Neural progenitor cell (in vitro differentiated cells): ENCODE data around the gene CTTN. TPM values are rescaled to one million over a fixed set of nuclear protein-coding genes. Genes with fewer than 3 reads are reported as not detected.
A peak's percentile ranks its signal among the peaks of the same experiment; 100 is the strongest.

ENCODE experiments used
- DNase-seq: peaks from one replicate; pipeline ENCODE4 v3.0.0-alpha.2; 2016; ENCODE audit warnings: low spot score
- H2AFZ ChIP-seq: fragments of 200-600 bp; sonication (generic); replicated peaks from 2 replicates; pipeline ENCODE4 v1.6.1; 2016; ENCODE audit warnings: antibody characterized with exemption
- H3F3A ChIP-seq: fragments of 200-600 bp; sonication (generic); 2 replicates; pipeline ENCODE4 v1.6.1; 2016; ENCODE audit warnings: antibody characterized with exemption, low read depth
- H3K27ac ChIP-seq: fragments of 200-600 bp; sonication (generic); 2 replicates; pipeline ENCODE4 v1.5.1; 2016; ENCODE audit warnings: mild to moderate bottlenecking
- H3K27me3 ChIP-seq: fragments of 200-600 bp; sonication (generic); 2 replicates; pipeline ENCODE4 v1.6.1; 2016; ENCODE audit warnings: mild to moderate bottlenecking, moderate library complexity
- H3K36me3 ChIP-seq: fragments of 200-600 bp; sonication (generic); 2 replicates; pipeline ENCODE4 v1.5.1; 2016
- H3K4me1 ChIP-seq: fragments of 200-600 bp; sonication (generic); 2 replicates; pipeline ENCODE4 v1.6.1; 2016; ENCODE audit warnings: mixed run types
- H3K4me2 ChIP-seq: fragments of 200-600 bp; sonication (generic); 2 replicates; pipeline ENCODE4 v1.6.1; 2016
- H3K4me3 ChIP-seq: fragments of 200-600 bp; sonication (generic); 2 replicates; pipeline ENCODE4 v1.5.1; 2016
- H3K79me2 ChIP-seq: fragments of 200-600 bp; sonication (generic); 2 replicates; pipeline ENCODE4 v1.6.1; 2016; ENCODE audit warnings: low read depth
- H3K9ac ChIP-seq: fragments of 200-600 bp; sonication (generic); 2 replicates; pipeline ENCODE4 v1.6.1; 2016
- H3K9me3 ChIP-seq: fragments of 200-600 bp; sonication (generic); 2 replicates; pipeline ENCODE4 v1.5.1; 2016; ENCODE audit warnings: low read depth
- H4K20me1 ChIP-seq: fragments of 200-600 bp; sonication (generic); 2 replicates; pipeline ENCODE4 v1.6.1; 2016; ENCODE audit warnings: low read depth
- H3K27ac Mint-ChIP-seq: 3 replicates; pipeline ENCODE4 v1.8.0; 2021; ENCODE audit warnings: mixed read lengths
- H3K27me3 Mint-ChIP-seq: 2 replicates; pipeline ENCODE4 v1.8.0; 2022; ENCODE audit warnings: low read depth, mild to moderate bottlenecking, inconsistent platforms, moderate library complexity, mixed read lengths; ENCODE audit not compliant: insufficient read depth
- H3K36me3 Mint-ChIP-seq: 3 replicates; pipeline ENCODE4 v1.8.0; 2021; ENCODE audit warnings: mixed read lengths
- H3K4me1 Mint-ChIP-seq: 3 replicates; pipeline ENCODE4 v1.8.0; 2021; ENCODE audit warnings: mixed read lengths
- H3K4me3 Mint-ChIP-seq: 3 replicates; pipeline ENCODE4 v1.8.0; 2021; ENCODE audit warnings: mild to moderate bottlenecking, moderate library complexity, mixed read lengths
- H3K9me3 Mint-ChIP-seq: 3 replicates; pipeline ENCODE4 v1.8.0; 2020; ENCODE audit warnings: mixed read lengths
- EZH2 ChIP-seq: fragments of 200-600 bp; sonication (generic); IDR thresholded peaks from 2 replicates; pipeline ENCODE4 v1.6.1; 2017; ENCODE audit warnings: antibody characterized with exemption, mild to moderate bottlenecking, moderate library complexity
- EZH2phosphoT487 ChIP-seq: fragments of 200-600 bp; sonication (generic); IDR thresholded peaks from 2 replicates; pipeline ENCODE4 v1.6.1; 2017; ENCODE audit warnings: antibody characterized with exemption
- total RNA-seq: library from RNA; depleted of rRNA; stranded (reverse); fragments of >200 nt; gene quantifications from 2 replicates; pipeline ENCODE4 v1.2.3, GENCODE V29; 2015; ENCODE audit warnings: low replicate concordance
- TF ChIP-seq, protein P1 (sequence below): fragments of 200-600 bp; sonication (generic); IDR thresholded peaks from 2 replicates; pipeline ENCODE4 v1.5.1; 2017; ENCODE audit warnings: antibody characterized with exemption, mild to moderate bottlenecking

The CTTN gene
- total RNA-seq = 200 and 239 TPM in 2 replicates

DNA sequence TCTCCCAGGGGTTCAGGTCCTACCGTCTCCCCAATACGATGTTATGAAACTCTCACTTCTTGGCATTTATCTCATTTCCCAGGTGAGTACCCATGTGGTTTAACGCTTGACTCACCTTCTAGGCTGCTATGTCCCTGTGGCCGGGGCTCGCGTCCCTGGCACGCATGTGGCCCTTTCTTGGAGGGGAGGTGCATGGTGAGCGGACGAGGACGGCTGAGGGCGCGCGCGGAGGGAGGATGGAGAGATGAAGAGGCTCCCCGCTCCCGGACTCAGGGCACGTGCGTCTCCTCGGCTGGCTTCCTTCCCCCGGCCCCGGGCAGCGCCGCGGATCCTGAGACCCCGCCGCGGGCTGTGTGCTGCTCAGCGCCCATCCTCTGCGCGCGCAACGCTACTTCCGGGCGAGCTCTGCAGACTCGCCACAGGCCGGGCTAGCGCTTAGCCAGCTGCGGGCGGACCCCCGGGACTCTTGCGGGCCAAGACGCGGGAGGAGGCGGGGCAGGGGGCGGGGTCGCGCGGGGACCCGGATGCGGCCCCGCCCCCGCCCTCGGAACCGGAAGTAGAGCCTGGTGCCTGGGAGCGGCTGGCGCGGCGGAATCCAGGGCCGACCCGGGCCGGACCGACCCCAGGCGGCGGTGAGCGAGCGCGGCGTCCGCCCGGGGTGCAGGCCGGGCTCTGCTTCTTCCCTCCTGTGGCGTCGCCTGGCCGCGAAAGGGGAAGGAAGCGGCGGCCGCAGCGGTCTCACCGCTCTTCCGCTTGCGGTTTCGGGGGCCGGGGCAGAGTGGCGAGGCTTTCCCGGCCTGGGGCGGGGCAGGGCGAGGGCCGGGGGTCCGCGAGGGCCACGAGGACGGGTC, at the start of gene CTTN:
Gene CTTN (plus strand): TSS at position 547 of the 851 bp plus-strand sequence. CDS start 8,769 bp downstream, outside the sequence.
- H3K4me3 Mint-ChIP-seq = peak within 1 kb of the TSS; percentile 97
- peak within 1 kb of the TSS; percentile 69 for H3K27ac Mint-ChIP-seq
- no peaks in the 10 kb centered on the region for H3K27me3 Mint-ChIP-seq
- Histone ChIP-seq H3K36me3 (no peaks in the 10 kb centered on the region), H3K4me1 (no peaks in the 10 kb centered on the region), H2AFZ (peak within 1 kb of the TSS; percentile 94), H3K9me3 (no peaks in the 10 kb centered on the region), H3K4me3 (peak within 1 kb of the TSS; percentile 97), H3K9ac (peak within 1 kb of the TSS; percentile 93), H3K27ac (no peak within 1 kb of the TSS), H3K27me3 (no peaks in the 10 kb centered on the region), H3K79me2 (peaks cover 89% of the 10 kb centered on the region), H4K20me1 (peaks cover 47% of the 10 kb centered on the region), H3K4me2 (peak within 1 kb of the TSS; percentile 94), H3F3A (peaks cover 7% of the 10 kb centered on the region)
- no peaks in the 10 kb centered on the region for H3K9me3 Mint-ChIP-seq
- TF ChIP-seq, protein P1, sequence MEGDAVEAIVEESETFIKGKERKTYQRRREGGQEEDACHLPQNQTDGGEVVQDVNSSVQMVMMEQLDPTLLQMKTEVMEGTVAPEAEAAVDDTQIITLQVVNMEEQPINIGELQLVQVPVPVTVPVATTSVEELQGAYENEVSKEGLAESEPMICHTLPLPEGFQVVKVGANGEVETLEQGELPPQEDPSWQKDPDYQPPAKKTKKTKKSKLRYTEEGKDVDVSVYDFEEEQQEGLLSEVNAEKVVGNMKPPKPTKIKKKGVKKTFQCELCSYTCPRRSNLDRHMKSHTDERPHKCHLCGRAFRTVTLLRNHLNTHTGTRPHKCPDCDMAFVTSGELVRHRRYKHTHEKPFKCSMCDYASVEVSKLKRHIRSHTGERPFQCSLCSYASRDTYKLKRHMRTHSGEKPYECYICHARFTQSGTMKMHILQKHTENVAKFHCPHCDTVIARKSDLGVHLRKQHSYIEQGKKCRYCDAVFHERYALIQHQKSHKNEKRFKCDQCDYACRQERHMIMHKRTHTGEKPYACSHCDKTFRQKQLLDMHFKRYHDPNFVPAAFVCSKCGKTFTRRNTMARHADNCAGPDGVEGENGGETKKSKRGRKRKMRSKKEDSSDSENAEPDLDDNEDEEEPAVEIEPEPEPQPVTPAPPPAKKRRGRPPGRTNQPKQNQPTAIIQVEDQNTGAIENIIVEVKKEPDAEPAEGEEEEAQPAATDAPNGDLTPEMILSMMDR = peak; percentile 2
- TF ChIP-seq EZH2 (no peak), EZH2phosphoT487 (no peak)
- peaks cover 5% of the 10 kb centered on the region for H3K36me3 Mint-ChIP-seq
- H3K4me1 Mint-ChIP-seq = peaks cover 19% of the 10 kb centered on the region
- DNase-seq = peak; percentile 98

DNA sequence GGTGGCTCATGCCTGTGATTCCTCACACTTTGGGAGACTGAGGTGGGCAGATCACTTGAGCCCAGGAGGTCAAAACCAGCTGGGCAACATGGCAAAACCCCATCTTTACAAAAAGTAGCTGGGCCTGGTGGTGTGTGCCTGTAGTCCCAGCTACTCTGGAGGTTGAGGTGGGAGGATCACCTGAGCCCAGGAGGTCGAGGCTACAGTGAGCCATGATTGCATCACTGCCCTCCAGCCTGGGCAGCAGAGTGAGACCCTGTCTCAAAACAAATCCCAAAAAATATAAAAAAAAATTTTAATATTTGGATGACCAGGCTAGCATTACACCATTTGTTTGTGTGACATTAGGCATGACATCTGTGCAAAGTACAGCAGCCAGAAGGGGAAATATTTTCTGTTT, 49.7 kb upstream of the CTTN start:
- no peak overlapping the region for H3K27ac Mint-ChIP-seq
- no peaks in the 10 kb centered on the region for H3K4me1 Mint-ChIP-seq
- no peaks in the 10 kb centered on the region for H3F3A ChIP-seq
- peaks cover 13% of the 10 kb centered on the region for H3K36me3 Mint-ChIP-seq
- no peaks in the 10 kb centered on the region for H4K20me1 ChIP-seq
- H3K27me3 Mint-ChIP-seq = peaks cover 4% of the 10 kb centered on the region
- H2AFZ ChIP-seq = no peak overlapping the region
- no peak overlapping the region for H3K9ac ChIP-seq
- H3K4me2 ChIP-seq = no peak overlapping the region
- H3K27me3 ChIP-seq = no peaks in the 10 kb centered on the region
- no peak for DNase-seq
- peaks cover 3% of the 10 kb centered on the region for H3K36me3 ChIP-seq
- no peaks in the 10 kb centered on the region for H3K79me2 ChIP-seq
- H3K9me3 Mint-ChIP-seq = no peaks in the 10 kb centered on the region
- H3K27ac ChIP-seq = no peak overlapping the region
- TF ChIP-seq EZH2phosphoT487 (no peak), EZH2 (no peak)
- TF ChIP-seq, protein P1 = no peak
- H3K9me3 ChIP-seq = no peaks in the 10 kb centered on the region
- no peaks in the 10 kb centered on the region for H3K4me1 ChIP-seq
- H3K4me3 Mint-ChIP-seq = no peak overlapping the region
- no peak overlapping the region for H3K4me3 ChIP-seq

DNA sequence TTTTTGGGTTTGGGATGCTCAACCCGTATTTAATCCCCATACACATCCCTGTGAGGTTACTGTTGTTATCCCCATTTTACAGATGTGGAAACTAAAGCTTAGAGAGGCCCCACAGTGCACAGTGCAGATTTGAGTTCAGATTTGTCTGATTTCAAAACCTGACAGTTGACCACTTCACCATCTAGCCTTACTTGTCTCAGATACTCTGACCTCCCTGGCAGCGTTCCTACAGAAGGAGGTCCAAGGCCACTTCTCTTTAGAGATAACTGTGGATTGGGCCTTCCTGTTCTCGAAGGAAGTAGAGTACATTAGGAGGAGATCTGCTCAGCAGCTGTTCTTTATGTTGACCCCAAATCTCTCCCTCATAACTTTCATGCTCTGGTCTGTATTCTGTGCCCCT, 46.7 kb upstream of the CTTN start:
- Mint-ChIP-seq H3K9me3 (no peaks in the 10 kb centered on the region), H3K27me3 (no peaks in the 10 kb centered on the region), H3K36me3 (peaks cover 16% of the 10 kb centered on the region), H3K27ac (no peak overlapping the region), H3K4me1 (no peaks in the 10 kb centered on the region), H3K4me3 (no peak overlapping the region)
- Histone ChIP-seq H3K79me2 (no peaks in the 10 kb centered on the region), H3K9me3 (no peaks in the 10 kb centered on the region), H2AFZ (no peak overlapping the region), H3K4me1 (no peaks in the 10 kb centered on the region), H3K9ac (no peak overlapping the region), H3K4me2 (no peak overlapping the region), H3K4me3 (no peak overlapping the region), H3K27ac (no peak overlapping the region), H3K27me3 (no peaks in the 10 kb centered on the region), H3F3A (no peaks in the 10 kb centered on the region), H3K36me3 (peaks cover 10% of the 10 kb centered on the region), H4K20me1 (no peaks in the 10 kb centered on the region)
- no peak for DNase-seq
- no peak for TF ChIP-seq EZH2
- TF ChIP-seq, protein P1 = no peak
- no peak for TF ChIP-seq EZH2phosphoT487
